Ovary (tissue), 3 donors: ENCODE results near the gene DDX54.

Experiments
- POLR2A ChIP-seq: fragments of 450-650 bp; IDR thresholded peaks from one replicate; pipeline ENCODE4 v1.6.1; 2017; ENCODE audit warnings: antibody characterized with exemption, mild to moderate bottlenecking, moderate library complexity
- TF ChIP-seq, protein P1 (sequence below), 3 donors: fragments of 450-650 bp in 2 of 3; fragments of 200-600 bp in 1 of 3; IDR thresholded peaks; one replicate each; pipeline versions ENCODE4 v1.5.1 to v1.8.0; 2016 to 2022; ENCODE audit warnings: antibody characterized with exemption in 3 of 3, mild to moderate bottlenecking in 1 of 3
- donor health status: DM: no; HTN: no; CAD: no.

DNA sequence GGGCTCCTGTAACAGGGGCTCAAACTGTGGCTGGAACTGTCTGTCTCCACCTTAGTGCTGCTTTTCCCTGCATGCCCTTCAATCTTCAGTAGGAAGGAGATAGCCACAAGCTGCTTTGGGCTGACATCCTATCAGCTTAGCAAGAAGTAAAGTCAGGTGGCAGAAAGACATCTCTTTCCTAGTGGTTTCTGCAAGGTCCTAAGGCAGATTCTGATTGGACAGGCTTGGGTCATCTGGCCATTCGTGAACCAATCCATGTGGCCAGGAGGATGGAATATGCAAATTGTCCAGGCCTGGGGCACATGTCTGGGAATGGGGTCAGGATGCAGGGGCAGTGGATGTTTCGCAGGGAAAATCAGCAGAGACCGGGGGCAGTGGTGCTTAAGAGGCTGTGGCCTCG lies 5.5 kb upstream of the DDX54 start:
- TF ChIP-seq, protein P1, sequence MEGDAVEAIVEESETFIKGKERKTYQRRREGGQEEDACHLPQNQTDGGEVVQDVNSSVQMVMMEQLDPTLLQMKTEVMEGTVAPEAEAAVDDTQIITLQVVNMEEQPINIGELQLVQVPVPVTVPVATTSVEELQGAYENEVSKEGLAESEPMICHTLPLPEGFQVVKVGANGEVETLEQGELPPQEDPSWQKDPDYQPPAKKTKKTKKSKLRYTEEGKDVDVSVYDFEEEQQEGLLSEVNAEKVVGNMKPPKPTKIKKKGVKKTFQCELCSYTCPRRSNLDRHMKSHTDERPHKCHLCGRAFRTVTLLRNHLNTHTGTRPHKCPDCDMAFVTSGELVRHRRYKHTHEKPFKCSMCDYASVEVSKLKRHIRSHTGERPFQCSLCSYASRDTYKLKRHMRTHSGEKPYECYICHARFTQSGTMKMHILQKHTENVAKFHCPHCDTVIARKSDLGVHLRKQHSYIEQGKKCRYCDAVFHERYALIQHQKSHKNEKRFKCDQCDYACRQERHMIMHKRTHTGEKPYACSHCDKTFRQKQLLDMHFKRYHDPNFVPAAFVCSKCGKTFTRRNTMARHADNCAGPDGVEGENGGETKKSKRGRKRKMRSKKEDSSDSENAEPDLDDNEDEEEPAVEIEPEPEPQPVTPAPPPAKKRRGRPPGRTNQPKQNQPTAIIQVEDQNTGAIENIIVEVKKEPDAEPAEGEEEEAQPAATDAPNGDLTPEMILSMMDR (IDR thresholded peaks at IDR 0.05), result no peak
- TF ChIP-seq POLR2A, result no peak
